T-helper 1 cell treated with Interleukin-12 subunit alpha and Interleukin-12 subunit beta and Interleukin-4 antibody, amounts not matched to agents 30 μg/mL and 1 μg/mL, for 36 hours (primary cell): Measurements from ENCODE around the gene RPL41.

Experiments
- H3K27ac Mint-ChIP-seq: one replicate; pipeline ENCODE4 v1.8.0; 2021; ENCODE audit warnings: mild to moderate bottlenecking, mixed read lengths
- H3K27me3 Mint-ChIP-seq: one replicate; pipeline ENCODE4 v1.8.0; 2021; ENCODE audit warnings: low read depth, mixed read lengths
- H3K36me3 Mint-ChIP-seq: one replicate; pipeline ENCODE4 v1.8.0; 2021; ENCODE audit warnings: low read depth, mixed read lengths
- H3K4me1 Mint-ChIP-seq: one replicate; pipeline ENCODE4 v1.8.0; 2021; ENCODE audit warnings: low read depth, mixed read lengths
- H3K4me3 Mint-ChIP-seq: one replicate; pipeline ENCODE4 v1.8.0; 2021; ENCODE audit warnings: mild to moderate bottlenecking, moderate library complexity, mixed read lengths
- H3K9me3 Mint-ChIP-seq: one replicate; pipeline ENCODE4 v1.8.0; 2021; ENCODE audit warnings: mixed read lengths

RPL41 gene

DNA sequence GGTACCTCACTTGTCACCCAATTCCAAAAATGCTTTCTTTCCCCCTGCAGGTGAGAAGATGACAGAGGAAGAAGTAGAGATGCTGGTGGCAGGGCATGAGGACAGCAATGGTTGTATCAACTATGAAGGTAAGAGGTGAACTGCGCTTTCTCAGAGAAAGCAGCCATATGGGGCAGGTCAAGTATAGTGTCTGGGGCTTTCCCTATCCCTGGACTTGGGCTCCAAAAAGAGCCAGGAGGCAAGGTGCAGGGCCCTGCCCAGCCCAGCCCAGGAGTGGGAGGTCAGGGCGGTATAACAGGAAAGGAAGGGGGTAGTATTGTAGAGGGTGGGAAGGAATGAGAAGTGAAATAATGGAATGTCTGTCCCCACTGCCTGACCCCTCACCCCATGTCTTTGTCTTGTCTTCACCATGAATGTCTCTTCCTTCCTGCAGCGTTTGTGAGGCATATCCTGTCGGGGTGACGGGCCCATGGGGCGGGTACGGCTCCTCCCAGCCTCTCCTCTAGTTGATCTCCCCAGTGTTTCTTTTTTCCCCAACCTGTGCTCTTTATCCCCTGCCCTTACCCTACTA lies 43.8 kb downstream of the RPL41 start:
- H3K4me3 Mint-ChIP-seq, result peak overlapping the region; percentile 99
- peaks cover 38% of the 10 kb centered on the region for H3K4me1 Mint-ChIP-seq
- H3K27ac Mint-ChIP-seq, result peak overlapping the region; percentile 99
- H3K36me3 Mint-ChIP-seq, result peaks cover 62% of the 10 kb centered on the region
- no peaks in the 10 kb centered on the region for H3K27me3 Mint-ChIP-seq
- H3K9me3 Mint-ChIP-seq, result no peaks in the 10 kb centered on the region

DNA sequence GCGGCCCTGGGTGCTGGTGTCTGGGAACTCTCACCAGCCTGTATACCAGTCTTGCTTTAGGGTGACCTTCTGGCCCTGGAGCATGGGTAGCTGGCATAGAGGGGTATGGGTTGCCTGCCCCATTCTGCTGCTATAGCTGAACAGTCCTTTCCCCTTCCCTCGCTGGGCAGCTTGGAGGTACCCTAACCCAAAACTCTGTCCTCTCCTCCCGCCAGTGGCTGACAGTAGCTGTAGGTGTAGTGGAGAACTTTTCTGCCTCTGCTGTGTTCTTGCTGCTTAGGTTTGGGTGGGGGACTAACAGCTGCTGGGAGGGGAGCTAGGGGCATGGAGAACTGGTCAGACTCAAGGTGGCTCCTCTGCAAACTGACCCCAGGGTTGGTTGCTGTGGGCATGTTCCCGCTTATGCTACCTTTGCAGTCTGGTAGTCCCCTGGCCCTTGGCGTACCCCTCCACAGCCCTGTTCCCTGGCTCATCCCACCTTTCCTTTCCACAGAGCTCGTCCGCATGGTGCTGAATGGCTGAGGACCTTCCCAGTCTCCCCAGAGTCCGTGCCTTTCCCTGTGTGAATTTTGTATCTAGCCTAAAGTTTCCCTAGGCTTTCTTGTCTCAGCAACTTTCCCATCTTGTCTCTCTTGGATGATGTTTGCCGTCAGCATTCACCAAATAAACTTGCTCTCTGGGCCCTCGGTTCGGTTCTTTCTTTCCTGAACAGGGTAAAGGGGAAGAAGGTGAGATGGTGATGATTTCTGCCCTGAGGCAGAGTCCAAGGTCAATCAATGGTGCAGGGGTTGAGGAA lies 44.7 kb downstream of the RPL41 start:
- Mint-ChIP-seq H3K27me3 (no peaks in the 10 kb centered on the region), H3K9me3 (no peaks in the 10 kb centered on the region), H3K27ac (peak overlapping the region; percentile 99), H3K4me1 (peaks cover 35% of the 10 kb centered on the region), H3K4me3 (peak overlapping the region; percentile 99), H3K36me3 (peaks cover 64% of the 10 kb centered on the region)

DNA sequence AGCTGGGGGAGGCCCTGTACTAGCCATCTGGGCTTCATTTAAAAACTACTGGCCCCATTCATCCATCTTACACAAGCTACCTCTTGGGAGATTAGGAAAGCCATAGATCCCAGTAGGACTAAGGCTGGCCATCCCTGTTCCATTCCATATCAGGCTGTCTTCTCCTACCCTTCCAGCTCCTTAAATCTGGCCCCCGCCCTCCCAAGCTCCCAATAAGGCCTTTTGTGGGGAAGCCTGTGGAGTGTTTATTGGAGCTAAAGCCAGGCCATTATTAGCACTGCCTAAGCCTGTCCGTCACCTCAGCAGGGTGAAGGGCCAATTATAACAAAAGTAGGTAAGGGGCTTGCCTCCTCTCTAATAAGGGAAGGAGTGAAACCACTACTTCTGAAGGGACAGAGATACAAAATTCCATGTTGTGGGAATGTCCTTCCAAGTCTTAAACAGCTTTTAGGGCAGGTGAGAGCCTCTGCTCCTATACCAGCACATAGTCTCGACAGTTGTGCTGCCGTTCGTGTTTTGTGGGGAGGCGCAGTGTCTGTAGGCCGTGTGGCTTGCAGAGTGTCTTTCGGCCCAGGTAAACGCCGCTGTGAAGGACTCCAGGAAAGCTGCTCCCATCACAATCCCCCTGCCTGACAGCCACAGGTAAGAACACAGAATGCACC lies 45.4 kb downstream of the RPL41 start:
- Mint-ChIP-seq H3K9me3 (no peaks in the 10 kb centered on the region), H3K4me1 (peaks cover 35% of the 10 kb centered on the region), H3K27me3 (no peaks in the 10 kb centered on the region), H3K36me3 (peaks cover 64% of the 10 kb centered on the region), H3K27ac (peak overlapping the region; percentile 79), H3K4me3 (peak overlapping the region; percentile 59)

DNA sequence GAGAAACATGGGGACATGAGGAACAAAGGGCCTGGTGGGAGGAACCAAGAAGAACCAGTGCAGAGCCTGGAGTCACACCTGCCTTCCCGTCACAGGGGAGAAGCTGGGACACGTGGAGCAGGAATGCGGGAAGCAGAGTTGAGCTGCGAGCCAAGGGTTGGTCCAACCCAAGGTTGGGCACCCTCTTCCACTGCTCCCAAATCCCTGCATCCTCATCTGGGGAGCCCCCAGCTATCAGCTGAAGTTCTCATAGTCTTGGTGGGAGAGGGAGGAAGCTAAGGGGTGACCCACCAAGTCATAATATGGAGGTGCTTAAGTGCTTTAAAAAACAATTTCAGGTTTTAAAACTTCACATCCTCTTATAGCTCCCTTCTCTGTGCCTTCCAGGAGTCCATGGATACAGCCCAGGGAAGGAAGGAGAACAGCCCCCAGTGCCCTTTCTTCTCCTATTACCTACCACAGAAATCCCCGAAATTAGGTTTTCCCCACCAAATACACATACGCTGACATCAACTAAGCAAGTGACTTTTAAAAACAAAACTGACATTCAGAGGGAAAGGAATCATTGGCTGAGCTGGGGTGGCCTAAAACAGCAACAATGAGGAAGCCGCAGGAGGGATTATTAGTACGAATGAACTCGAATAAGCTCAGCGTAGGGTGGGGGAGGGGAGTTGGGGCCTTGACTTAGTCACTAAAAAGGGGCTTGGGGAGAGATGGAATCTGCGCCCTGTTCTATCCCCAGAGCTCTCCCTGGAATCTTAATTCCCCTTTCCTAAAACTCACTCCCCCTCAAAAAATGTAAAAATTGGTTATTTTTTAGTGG lies 46.2 kb downstream of the RPL41 start:
- Mint-ChIP-seq H3K27ac (peak overlapping the region; percentile 36), H3K4me1 (peaks cover 31% of the 10 kb centered on the region), H3K27me3 (no peaks in the 10 kb centered on the region), H3K9me3 (no peaks in the 10 kb centered on the region), H3K4me3 (no peak overlapping the region), H3K36me3 (peaks cover 66% of the 10 kb centered on the region)

DNA sequence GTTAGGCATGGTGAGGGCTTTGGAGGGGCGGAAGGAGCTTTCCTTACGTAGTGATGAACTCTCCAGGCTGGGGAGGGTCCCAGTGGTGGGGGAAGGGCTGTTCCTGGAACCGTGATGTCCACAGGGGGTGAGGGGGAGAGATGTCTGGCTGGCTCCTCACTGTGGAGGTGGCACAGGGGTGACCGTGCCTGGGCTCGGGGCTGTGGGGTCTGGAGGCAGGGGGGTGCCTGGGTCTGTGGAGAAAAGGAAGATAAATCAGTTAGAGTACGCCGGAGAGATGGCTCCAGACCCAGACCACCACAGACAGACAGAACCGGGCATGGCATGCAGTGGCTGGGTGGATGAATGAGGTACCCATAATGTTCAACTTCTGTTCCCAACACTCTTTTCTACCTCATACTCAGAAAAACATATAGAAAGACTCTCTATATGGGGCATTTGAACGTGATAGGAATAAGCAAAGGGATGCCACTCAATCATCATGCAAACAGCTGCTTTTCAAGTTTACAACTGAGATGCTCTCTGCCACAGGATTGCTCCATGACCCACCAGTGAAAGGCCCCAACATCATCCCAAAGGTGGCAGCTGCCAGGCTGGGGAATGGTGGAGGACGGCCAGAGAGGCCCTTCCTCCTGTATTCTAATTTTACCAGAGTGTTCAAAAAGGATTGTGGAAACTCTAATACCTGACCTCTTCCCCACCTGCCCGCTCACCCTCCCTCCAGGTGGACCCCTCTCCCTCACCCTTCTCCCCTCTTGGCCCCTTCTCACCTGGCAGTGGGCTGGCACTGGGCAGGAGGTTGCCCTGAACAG lies 47.3 kb downstream of the RPL41 start:
- Mint-ChIP-seq H3K27ac (no peak overlapping the region), H3K27me3 (no peaks in the 10 kb centered on the region), H3K9me3 (no peaks in the 10 kb centered on the region), H3K4me1 (peaks cover 31% of the 10 kb centered on the region), H3K4me3 (no peak overlapping the region), H3K36me3 (peaks cover 67% of the 10 kb centered on the region)

DNA sequence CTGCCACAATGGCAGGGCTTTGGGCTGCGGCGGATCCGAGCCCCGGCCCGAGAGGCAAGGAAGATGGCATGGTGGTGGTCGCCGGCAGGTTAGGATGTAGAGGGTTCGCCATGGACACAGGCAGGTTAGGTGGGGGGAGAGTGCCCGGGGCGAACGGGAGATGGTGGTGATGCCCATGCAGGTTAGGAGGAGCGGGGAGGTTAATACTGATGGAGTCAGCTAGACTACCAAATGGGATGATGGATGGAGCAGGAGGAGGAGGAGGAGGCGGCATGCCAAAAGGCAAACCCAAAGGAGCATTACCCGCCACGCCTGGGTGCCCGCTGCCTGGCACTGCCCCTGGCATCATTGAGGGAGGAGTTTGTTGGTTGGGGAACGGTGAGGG lies 47.9 kb downstream of the RPL41 start:
- Mint-ChIP-seq H3K36me3 (peaks cover 63% of the 10 kb centered on the region), H3K4me1 (peaks cover 28% of the 10 kb centered on the region), H3K27me3 (no peaks in the 10 kb centered on the region), H3K27ac (no peak overlapping the region), H3K9me3 (no peaks in the 10 kb centered on the region), H3K4me3 (no peak overlapping the region)

DNA sequence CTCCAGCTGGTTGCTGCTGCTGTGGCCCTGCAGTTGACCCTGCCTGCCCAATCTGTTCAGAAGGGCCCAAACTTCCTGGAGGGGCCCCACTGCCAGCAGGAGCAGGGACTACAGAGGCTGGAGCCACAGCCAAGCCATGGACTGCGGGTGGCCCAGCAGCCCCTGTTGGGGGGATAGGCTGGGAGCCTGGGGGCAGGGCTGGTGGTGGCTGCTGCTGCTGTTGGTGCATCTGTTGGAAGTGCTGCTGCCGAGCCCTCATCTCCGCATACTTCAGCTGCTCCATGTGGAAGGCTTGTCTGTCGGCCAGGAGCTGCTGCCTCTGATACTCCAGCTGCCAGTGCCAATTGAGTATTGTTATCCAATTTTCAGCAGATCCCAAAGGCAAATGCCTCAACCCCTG lies 48.9 kb downstream of the RPL41 start:
- H3K4me3 Mint-ChIP-seq, result no peak overlapping the region
- H3K27me3 Mint-ChIP-seq, result no peaks in the 10 kb centered on the region
- no peaks in the 10 kb centered on the region for H3K9me3 Mint-ChIP-seq
- no peak overlapping the region for H3K27ac Mint-ChIP-seq
- H3K4me1 Mint-ChIP-seq, result peaks cover 21% of the 10 kb centered on the region
- peaks cover 62% of the 10 kb centered on the region for H3K36me3 Mint-ChIP-seq
